Measurements from ENCODE around the gene NUMBL.

The NUMBL gene

DNA sequence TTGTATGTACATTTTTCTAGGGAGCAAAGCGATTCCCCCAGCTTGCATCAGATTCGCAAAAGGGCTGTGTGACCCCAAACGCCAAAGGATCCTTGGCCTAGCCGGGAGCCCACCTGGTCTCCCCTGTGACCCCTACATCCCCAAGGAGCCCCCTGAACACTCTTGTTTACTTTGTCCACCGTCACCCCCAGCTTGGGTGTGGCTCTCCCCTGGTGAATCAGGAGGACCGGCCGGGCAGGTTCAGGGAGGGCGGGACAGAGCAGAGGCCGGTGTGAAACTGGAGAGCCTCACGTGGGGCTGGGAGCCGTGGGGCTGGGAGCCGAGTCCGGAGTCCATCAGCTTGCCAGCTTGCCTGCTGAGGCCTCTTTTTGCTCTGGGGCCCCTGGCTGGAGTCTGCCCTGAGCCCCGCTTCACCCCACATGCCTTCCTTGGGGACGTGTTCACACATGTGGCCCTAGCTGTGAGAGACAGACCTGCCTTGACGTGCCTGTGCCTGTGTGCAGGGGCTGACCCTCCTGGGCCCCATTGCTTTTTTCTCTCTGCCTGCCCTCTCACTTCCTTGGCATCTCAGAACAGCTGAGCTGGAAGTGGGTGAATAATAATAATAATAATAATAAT, 28.4 kb upstream of the NUMBL start:
- no peak for DNase-seq (ENCODE audit: insufficient read length, low spot score)
- no peak for FAIRE-seq
- TF ChIP-seq CTCF (IDR thresholded peaks at IDR 0.05; ENCODE audit: insufficient read depth, missing control alignments): no peak

GRCh38 chr19:40717880-40718773, 27.7 kb upstream of the NUMBL start:
- no peak for TF ChIP-seq CTCF (IDR thresholded peaks at IDR 0.05; ENCODE audit: insufficient read depth, missing control alignments)

GRCh38 chr19:40717325-40717879, 27.0 kb upstream of the NUMBL start:
- FAIRE-seq: no peak

More at GRCh38 chr19:40717880-40718773, 27.7 kb upstream of the NUMBL start:
- DNase-seq (ENCODE audit: insufficient read length, low spot score): no peak
- FAIRE-seq: no peak

GRCh38 chr19:40716482-40717324, 26.3 kb upstream of the NUMBL start, which contains the start of the genes COQ8B and ITPKC:
Gene COQ8B, minus strand, starts transcription at chr19:40716886. Its CDS starts 2,254 bp downstream, at chr19:40714632.
Gene ITPKC, plus strand, starts transcription at chr19:40717112. Its CDS starts 24 bp downstream, at chr19:40717136.
- FAIRE-seq: no peak
- peak; percentile 86 for DNase-seq (ENCODE audit: insufficient read length, low spot score)
- no peak for TF ChIP-seq CTCF (IDR thresholded peaks at IDR 0.05; ENCODE audit: insufficient read depth, missing control alignments)

More at GRCh38 chr19:40717325-40717879, 27.0 kb upstream of the NUMBL start:
- TF ChIP-seq CTCF (IDR thresholded peaks at IDR 0.05; ENCODE audit: insufficient read depth, missing control alignments): no peak
- DNase-seq (ENCODE audit: insufficient read length, low spot score): no peak

DNA sequence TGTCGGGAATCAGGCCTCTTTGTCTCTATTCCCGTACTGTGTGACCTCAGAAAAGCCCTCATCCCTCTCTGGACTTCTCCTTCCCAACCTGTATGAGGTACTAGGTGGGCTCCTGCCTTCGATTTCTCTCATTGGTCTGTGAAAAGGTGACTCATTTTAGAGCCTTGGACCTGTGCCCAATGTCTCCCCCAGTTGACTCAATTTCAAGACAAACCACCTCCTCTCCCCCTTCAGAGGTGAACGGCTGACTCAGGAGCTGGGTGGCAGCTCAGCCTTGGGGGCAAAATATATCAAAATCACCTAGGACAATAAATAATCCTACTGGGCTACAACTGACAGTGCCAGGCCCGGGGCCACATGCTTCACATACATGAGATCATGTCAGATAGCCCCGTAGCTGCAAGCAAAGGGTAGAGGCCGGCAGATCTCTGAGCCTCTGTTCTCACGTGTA, 25.6 kb upstream of the NUMBL start:
- TF ChIP-seq CTCF (IDR thresholded peaks at IDR 0.05; ENCODE audit: insufficient read depth, missing control alignments): no peak
- no peak for FAIRE-seq
- DNase-seq (ENCODE audit: insufficient read length, low spot score): no peak

GRCh38 chr19:40714441-40715299, 24.2 kb upstream of the NUMBL start:
- no peak for TF ChIP-seq CTCF (IDR thresholded peaks at IDR 0.05; ENCODE audit: insufficient read depth, missing control alignments)
- peak; percentile 69 for DNase-seq (ENCODE audit: insufficient read length, low spot score)
- FAIRE-seq: no peak

Data from D721Med (cell line).